GM12874 (cell line): ENCODE measurements around the gene LRRC7.

Experiments used
- CTCF ChIP-seq: IDR thresholded peaks from 2 replicates; pipeline ENCODE4 v1.5.1; 2011; ENCODE audit warnings: low read depth, mild to moderate bottlenecking, control low read depth, low read length, moderate library complexity; ENCODE audit not compliant: insufficient read depth

LRRC7 gene

DNA sequence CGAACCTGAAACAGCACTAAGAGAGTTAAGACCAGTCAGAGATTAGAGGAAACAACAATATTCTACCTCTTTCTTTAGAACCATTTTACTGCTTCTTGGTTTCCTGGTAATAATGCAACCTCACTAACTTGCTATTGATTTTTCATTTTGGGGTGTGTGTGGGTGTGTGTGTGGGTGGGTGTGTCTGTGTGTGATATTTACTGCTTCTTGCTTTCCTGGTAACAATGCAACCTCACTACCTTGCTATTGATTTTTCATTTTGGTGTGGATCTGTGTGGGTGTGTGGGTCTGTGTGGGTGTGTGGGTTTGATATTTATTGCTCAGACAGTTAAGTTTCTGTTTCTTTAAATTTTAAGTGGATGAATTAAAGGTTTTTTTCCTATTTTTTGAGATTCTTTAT, 208.8 kb downstream of the LRRC7 start:
- TF ChIP-seq CTCF = no peak

DNA sequence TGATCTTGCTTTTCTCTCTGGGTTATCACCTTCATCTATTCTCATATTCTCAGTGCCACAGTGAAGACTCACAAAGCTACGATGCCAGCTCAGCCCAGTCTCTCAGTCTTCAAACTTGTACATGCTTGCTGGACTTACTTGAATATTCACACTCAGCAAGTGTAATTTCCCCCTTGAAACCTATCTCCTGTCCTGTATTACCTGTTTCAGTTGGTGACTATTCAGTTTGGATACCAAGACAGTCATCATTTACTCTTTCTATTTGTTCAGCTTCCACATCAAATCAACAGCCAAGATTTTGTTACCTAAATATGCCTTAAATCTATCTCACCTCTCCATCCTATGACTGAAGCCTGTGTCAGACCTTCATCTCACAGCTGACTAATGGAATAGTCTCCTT, 209.7 kb downstream of the LRRC7 start:
- TF ChIP-seq CTCF = no peak

GRCh38 chr1:69777971-69778370, 210.2 kb downstream of the LRRC7 start:
- TF ChIP-seq CTCF = no peak

DNA sequence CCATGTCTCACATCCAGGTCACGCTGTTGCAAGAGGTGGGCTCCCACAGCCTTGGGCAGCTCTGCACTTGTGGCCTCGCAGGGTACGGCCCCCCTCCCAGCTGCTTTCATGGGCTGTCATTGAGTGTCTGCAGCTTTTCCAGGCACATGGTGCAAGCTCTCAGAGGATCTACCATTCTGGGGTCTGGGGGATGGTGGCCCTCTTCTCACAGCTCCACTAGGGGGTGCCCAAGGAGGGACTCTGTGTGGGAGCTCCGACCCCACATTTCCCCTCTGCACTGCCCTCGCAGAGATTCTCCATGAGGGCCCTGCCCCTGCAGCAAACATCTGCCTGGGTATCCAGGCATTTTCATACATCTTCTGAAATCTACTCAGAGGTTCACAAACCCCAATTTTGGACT, 219.4 kb downstream of the LRRC7 start:
- TF ChIP-seq CTCF = 0 out of 2 replicates have a peak, but pooled peaks have one; percentile 10

DNA sequence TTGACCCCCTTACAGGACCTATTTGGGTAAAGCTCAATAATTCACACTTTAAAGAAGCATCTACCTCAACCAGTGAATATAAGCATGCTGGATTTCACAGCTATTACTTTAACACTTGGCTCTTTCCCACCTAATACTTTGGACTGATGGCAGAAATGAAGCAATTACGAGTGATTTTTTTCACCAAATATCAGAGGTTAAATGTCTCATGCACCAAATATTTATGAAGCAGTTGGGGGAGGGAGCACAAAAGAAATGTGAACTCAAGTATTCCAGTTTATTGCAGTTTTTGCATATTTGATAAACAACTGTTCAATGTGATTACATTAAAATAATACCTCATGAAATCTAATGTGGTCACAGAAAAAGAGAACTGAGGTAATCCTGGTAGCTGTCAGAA, 223.6 kb downstream of the LRRC7 start:
- no peak for TF ChIP-seq CTCF

DNA sequence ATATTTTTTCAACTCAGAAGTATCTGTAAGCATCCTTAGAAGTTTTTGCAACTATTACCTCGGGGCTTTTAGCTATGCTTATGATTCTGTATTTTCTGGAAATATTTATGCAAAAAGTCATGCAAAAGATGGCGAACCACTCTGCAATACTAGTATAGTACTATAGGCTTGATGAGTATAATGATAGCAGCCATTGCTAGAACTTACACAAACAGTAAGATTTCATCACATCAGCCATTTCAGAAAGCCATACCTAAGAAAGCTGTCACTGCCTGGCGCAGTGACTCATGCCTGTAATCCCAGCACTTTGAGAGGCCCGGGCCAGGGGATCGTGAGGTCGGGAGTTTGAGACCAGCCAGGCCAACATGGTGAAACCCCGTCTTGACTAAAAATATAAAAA, 227.1 kb downstream of the LRRC7 start:
- TF ChIP-seq CTCF = no peak

DNA sequence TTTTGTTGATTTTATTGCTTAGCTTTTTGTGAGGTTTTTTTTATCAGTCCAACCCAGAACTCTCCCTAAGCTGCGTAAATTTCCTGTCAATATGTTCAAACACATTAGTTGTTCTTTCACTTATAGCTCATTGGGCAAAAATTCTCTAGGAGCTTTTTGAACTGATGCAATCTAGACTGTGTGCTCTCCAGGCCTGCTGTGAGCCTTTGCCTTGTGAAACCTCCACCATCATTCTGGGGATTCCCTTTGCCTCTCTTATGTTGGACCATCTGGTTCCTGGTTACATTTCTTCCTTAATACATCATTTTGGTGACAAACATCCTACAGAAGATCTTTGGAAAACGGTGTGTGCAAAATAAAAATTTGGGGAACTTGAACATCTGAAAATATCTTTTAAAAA, 247.2 kb downstream of the LRRC7 start:
- no peak for TF ChIP-seq CTCF

DNA sequence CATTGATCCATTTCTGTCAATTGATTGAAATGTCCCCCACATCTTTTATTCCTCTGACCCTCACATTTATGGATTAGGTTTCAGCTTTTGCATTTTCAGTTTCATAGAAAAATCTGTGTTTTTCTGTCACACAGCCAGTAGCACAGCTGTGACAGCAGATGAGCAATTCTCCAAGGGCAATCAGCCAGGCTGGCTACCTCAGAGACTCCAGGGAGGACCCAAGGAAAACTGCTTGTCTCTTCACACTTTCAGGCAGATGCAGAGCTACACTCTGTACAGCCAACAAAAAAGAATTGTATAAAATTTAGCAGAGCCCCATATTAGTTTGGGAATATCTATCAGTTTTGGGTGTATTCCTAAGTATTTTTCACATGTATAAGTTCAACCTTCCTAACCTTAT, 257.2 kb downstream of the LRRC7 start:
- no peak for TF ChIP-seq CTCF
